ENCODE data around the gene CAMTA1.

The CAMTA1 gene

GRCh38 chr1:7062346-7063061, 277.2 kb downstream of the CAMTA1 start:
- no peak overlapping the region for H3K4me3 ChIP-seq (ENCODE audit: low read length)
- no peak for DNase-seq (ENCODE audit: low read depth)
- no peak for TF ChIP-seq CTCF (conservative IDR thresholded peaks at IDR 0.05; ENCODE audit: low read length)

- no peak overlapping the region for H3K4me3 ChIP-seq (ENCODE audit: low read length)
- no peak for DNase-seq (ENCODE audit: low read depth)
- TF ChIP-seq CTCF (conservative IDR thresholded peaks at IDR 0.05; ENCODE audit: low read length), result no peak
Observed at GRCh38 chr1:7063981-7064380, 278.7 kb downstream of the CAMTA1 start.

- DNase-seq (ENCODE audit: low read depth), result no peak
- no peak for TF ChIP-seq CTCF (conservative IDR thresholded peaks at IDR 0.05; ENCODE audit: low read length)
- H3K4me3 ChIP-seq (ENCODE audit: low read length), result no peak overlapping the region
Observed at GRCh38 chr1:7068552-7068951, 283.3 kb downstream of the CAMTA1 start.

GRCh38 chr1:7069931-7070330, 284.7 kb downstream of the CAMTA1 start:
- H3K4me3 ChIP-seq (ENCODE audit: low read length), result peak overlapping the region; percentile 53
- no peak for TF ChIP-seq CTCF (conservative IDR thresholded peaks at IDR 0.05; ENCODE audit: low read length)

GRCh38 chr1:7070389-7071029, 285.3 kb downstream of the CAMTA1 start:
- H3K4me3 ChIP-seq (ENCODE audit: low read length), result peak overlapping the region; percentile 53
- peak; percentile 93 for TF ChIP-seq CTCF (conservative IDR thresholded peaks at IDR 0.05; ENCODE audit: low read length)
- peak; percentile 63 for DNase-seq (ENCODE audit: low read depth)

More at GRCh38 chr1:7069931-7070330, 284.7 kb downstream of the CAMTA1 start:
- DNase-seq (ENCODE audit: low read depth), result peak; percentile 1

GRCh38 chr1:7076117-7076516, 290.9 kb downstream of the CAMTA1 start:
- H3K4me3 ChIP-seq (ENCODE audit: low read length), result no peak overlapping the region
- no peak for TF ChIP-seq CTCF (conservative IDR thresholded peaks at IDR 0.05; ENCODE audit: low read length)
- DNase-seq (ENCODE audit: low read depth), result no peak

- no peak overlapping the region for H3K4me3 ChIP-seq (ENCODE audit: low read length)
- no peak for TF ChIP-seq CTCF (conservative IDR thresholded peaks at IDR 0.05; ENCODE audit: low read length)
- no peak for DNase-seq (ENCODE audit: low read depth)
Observed at GRCh38 chr1:7076572-7076971, 291.3 kb downstream of the CAMTA1 start.
